Measurements from ENCODE around the gene TMEM229B.

The TMEM229B gene

DNA sequence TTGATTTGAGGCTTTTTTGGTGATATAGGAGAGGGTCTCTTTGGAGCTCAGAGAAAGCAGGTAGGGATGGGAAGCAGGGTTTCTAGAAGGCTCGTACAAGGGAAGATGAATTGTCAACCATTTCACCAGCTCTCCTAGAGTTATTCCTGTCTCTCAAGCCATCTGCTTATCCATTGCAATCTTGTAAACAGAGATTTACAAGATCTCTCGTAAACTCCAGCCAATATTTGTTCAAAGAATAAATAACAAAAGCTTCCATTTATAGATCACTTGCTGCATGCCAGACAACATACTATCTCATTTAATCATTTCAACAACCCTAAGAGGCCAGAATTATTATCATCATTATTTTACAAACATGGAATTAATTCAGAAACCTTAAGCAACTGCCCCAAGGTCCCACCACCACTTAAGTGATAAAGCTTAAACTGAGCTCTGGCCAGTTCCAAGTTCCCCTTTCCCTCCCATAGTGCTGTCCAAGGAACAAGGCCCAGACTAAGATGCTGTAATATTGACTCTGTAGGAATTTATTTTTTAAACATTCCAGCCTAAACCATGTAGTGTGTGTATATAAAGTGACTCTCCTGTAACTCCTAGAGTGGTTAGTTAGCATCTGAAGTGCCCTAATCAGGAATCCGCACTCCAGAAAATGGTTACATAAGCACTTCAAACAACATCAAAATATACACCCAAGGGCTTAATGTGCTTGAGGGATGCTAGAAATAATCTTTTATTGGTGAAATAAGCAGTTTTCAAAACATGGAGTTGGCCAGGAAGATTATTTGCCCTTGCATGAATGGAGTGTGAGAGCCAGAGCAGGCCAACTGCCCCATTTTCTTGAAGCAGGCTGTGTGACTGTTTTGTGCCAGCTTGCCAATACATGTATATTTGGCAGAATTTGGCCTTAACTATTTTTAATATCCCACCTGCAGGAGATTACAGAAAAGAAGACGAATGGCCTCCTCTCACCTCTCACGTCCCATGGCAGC, 41.7 kb upstream of the TMEM229B start:
- TF ChIP-seq, protein P1, sequence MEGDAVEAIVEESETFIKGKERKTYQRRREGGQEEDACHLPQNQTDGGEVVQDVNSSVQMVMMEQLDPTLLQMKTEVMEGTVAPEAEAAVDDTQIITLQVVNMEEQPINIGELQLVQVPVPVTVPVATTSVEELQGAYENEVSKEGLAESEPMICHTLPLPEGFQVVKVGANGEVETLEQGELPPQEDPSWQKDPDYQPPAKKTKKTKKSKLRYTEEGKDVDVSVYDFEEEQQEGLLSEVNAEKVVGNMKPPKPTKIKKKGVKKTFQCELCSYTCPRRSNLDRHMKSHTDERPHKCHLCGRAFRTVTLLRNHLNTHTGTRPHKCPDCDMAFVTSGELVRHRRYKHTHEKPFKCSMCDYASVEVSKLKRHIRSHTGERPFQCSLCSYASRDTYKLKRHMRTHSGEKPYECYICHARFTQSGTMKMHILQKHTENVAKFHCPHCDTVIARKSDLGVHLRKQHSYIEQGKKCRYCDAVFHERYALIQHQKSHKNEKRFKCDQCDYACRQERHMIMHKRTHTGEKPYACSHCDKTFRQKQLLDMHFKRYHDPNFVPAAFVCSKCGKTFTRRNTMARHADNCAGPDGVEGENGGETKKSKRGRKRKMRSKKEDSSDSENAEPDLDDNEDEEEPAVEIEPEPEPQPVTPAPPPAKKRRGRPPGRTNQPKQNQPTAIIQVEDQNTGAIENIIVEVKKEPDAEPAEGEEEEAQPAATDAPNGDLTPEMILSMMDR (IDR thresholded peaks at IDR 0.05; ENCODE audit: low read depth, low read length): no peak
- no peak for DNase-seq (ENCODE audit: low read depth in 2 of 2)
- no peak overlapping the region for H3K4me3 ChIP-seq (replicated peaks in 1 of 2; ENCODE audit: low read depth in 2 of 2, low read length in 2 of 2)

GRCh38 chr14:67528276-67528675, 39.8 kb upstream of the TMEM229B start:
- TF ChIP-seq, protein P1 (IDR thresholded peaks at IDR 0.05; ENCODE audit: low read depth, low read length): no peak
- no peak overlapping the region for H3K4me3 ChIP-seq (replicated peaks in 1 of 2; ENCODE audit: low read depth in 2 of 2, low read length in 2 of 2)
- DNase-seq (ENCODE audit: low read depth in 2 of 2): no peak

- DNase-seq (ENCODE audit: low read depth in 2 of 2): no peak
- TF ChIP-seq, protein P1 (IDR thresholded peaks at IDR 0.05; ENCODE audit: low read depth, low read length): no peak
- H3K4me3 ChIP-seq (replicated peaks in 1 of 2; ENCODE audit: low read depth in 2 of 2, low read length in 2 of 2): no peak overlapping the region
Measured at GRCh38 chr14:67527756-67528155, 39.2 kb upstream of the TMEM229B start.

- peak; percentile 59 to 68 for DNase-seq (ENCODE audit: low read depth in 2 of 2)
- TF ChIP-seq, protein P1 (IDR thresholded peaks at IDR 0.05; ENCODE audit: low read depth, low read length): peak; percentile 55
- H3K4me3 ChIP-seq (replicated peaks in 1 of 2; ENCODE audit: low read depth in 2 of 2, low read length in 2 of 2): no peak overlapping the region
Measured at GRCh38 chr14:67526676-67527459, 38.3 kb upstream of the TMEM229B start.

- DNase-seq (ENCODE audit: low read depth in 2 of 2): no peak
- TF ChIP-seq, protein P1 (IDR thresholded peaks at IDR 0.05; ENCODE audit: low read depth, low read length): no peak
- H3K4me3 ChIP-seq (replicated peaks in 1 of 2; ENCODE audit: low read depth in 2 of 2, low read length in 2 of 2): no peak overlapping the region
Measured at GRCh38 chr14:67526181-67526580, 37.7 kb upstream of the TMEM229B start.

DNA sequence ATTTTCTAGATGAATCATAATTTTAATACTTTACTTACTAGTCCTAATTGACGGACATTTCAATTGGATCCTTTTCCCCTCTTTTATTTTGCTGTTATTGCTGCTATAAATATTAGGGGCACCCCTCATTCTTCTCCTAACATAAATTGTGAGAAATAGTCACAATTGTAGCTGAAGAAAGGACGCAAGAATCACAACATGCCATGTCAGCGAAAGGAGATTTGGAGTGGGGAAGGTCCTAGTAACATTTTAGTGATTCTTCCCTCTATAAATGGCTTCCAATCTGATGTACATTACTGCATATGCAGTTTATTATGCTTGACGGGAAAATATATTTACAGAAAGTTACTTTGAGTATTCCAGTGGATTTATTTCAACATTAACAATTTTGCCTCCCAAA, 36.9 kb upstream of the TMEM229B start:
- DNase-seq (ENCODE audit: low read depth in 2 of 2): no peak
- TF ChIP-seq, protein P1 (IDR thresholded peaks at IDR 0.05; ENCODE audit: low read depth, low read length): no peak
- no peak overlapping the region for H3K4me3 ChIP-seq (replicated peaks in 1 of 2; ENCODE audit: low read depth in 2 of 2, low read length in 2 of 2)
